ENCODE data around the gene TIGD2. TPM values are rescaled to one million over a fixed set of nuclear protein-coding genes. Genes with fewer than 3 reads are reported as not detected.

The TIGD2 gene
- total and polyA plus RNA-seq, 9 of the 15 experiments (the other 6 are each of a cell fraction or from before 2014, with no cell fraction given): 3.6 to 15.0 (median 9.8) TPM

- TF ChIP-seq STAT6 (CRISPR knock-in tag; IDR thresholded peaks at IDR 0.05) (no peak), E2F6 (IDR thresholded peaks at IDR 0.05; ENCODE audit: borderline replicate concordance in 1 of 2, extremely low read depth in 1 of 2, insufficient read depth in 1 of 2, insufficient read length in 1 of 2, low read depth in 1 of 2, low read length in 1 of 2, poor library complexity in 1 of 2, severe bottlenecking in 1 of 2) (peak; percentile 94 to 98), ZNF280A (IDR thresholded peaks at IDR 0.05; ENCODE audit: low read depth, partially characterized antibody) (no peak), PML (IDR thresholded peaks at IDR 0.05; ENCODE audit: low read length) (peak; percentile 68; the same call in 1 of the 2 replicates), FOXA3 (CRISPR knock-in tag; conservative IDR thresholded peaks at IDR 0.05 in 1 of 2, IDR thresholded peaks at IDR 0.05 in 1 of 2) (peak; percentile 41 to 90; a peak in 3 of 4 replicates), ZNF311 (CRISPR knock-in tag; IDR thresholded peaks at IDR 0.05) (no peak), TGIF2 (CRISPR knock-in tag; IDR thresholded peaks at IDR 0.05) (peak; percentile 83; the same call in 1 of the 2 replicates), CHD2 (IDR thresholded peaks at IDR 0.05; ENCODE audit: low read depth, low read length) (no peak), MTA3 (IDR thresholded peaks at IDR 0.05; ENCODE audit: borderline replicate concordance) (peak; percentile 67; the same call in 1 of the 2 replicates), FOXJ2 (tag; IDR thresholded peaks at IDR 0.05) (peak; percentile 74), PKNOX1 (IDR thresholded peaks at IDR 0.05) (no peak), FOXJ3 (CRISPR knock-in tag; IDR thresholded peaks at IDR 0.05) (0 out of 2 replicates have a peak, but pooled peaks have one; percentile 47)
- TF ChIP-seq, protein P1, sequence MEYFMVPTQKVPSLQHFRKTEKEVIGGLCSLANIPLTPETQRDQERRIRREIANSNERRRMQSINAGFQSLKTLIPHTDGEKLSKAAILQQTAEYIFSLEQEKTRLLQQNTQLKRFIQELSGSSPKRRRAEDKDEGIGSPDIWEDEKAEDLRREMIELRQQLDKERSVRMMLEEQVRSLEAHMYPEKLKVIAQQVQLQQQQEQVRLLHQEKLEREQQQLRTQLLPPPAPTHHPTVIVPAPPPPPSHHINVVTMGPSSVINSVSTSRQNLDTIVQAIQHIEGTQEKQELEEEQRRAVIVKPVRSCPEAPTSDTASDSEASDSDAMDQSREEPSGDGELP (CRISPR knock-in tag; IDR thresholded peaks at IDR 0.05; ENCODE audit: borderline replicate concordance): peak; percentile 62
- TF ChIP-seq, protein P2, sequence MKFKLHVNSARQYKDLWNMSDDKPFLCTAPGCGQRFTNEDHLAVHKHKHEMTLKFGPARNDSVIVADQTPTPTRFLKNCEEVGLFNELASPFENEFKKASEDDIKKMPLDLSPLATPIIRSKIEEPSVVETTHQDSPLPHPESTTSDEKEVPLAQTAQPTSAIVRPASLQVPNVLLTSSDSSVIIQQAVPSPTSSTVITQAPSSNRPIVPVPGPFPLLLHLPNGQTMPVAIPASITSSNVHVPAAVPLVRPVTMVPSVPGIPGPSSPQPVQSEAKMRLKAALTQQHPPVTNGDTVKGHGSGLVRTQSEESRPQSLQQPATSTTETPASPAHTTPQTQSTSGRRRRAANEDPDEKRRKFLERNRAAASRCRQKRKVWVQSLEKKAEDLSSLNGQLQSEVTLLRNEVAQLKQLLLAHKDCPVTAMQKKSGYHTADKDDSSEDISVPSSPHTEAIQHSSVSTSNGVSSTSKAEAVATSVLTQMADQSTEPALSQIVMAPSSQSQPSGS (CRISPR knock-in tag; IDR thresholded peaks at IDR 0.05): no peak
Observed at GRCh38 chr4:89110986-89111832, at the start of gene TIGD2 (continued).
